GM12874 (cell line): ENCODE measurements around the gene TK1.

Source experiments
- CTCF ChIP-seq: IDR thresholded peaks from 2 replicates; pipeline ENCODE4 v1.5.1; 2011; ENCODE audit warnings: low read depth, mild to moderate bottlenecking, control low read depth, low read length, moderate library complexity; ENCODE audit not compliant: insufficient read depth

The TK1 gene

GRCh38 chr17:78144147-78144719 lies 42.6 kb downstream of the TK1 start:
- TF ChIP-seq CTCF, result no peak

GRCh38 chr17:78143214-78144146 lies 43.4 kb downstream of the TK1 start:
- TF ChIP-seq CTCF, result no peak

GRCh38 chr17:78142119-78142861 lies 44.6 kb downstream of the TK1 start:
- TF ChIP-seq CTCF, result no peak

GRCh38 chr17:78141437-78142118 lies 45.3 kb downstream of the TK1 start:
- no peak for TF ChIP-seq CTCF

GRCh38 chr17:78140169-78141051 lies 46.4 kb downstream of the TK1 start:
- no peak for TF ChIP-seq CTCF

GRCh38 chr17:78138204-78139060 lies 48.4 kb downstream of the TK1 start:
- TF ChIP-seq CTCF, result no peak
